ENCODE measurements around the gene DAB2IP. TPM values are rescaled to one million over a fixed set of nuclear protein-coding genes. Genes with fewer than 3 reads are reported as not detected.
A peak's percentile ranks its signal among the peaks of the same experiment; 100 is the strongest.

Gene DAB2IP
- total RNA-seq, 2 experiments from 2014 or later: not detected

- ChIA-PET POLR2A (no interaction called here), CTCF (no interaction called here)
- no peak overlapping the region for H3K27ac Mint-ChIP-seq
- DNase-seq: no peak
- no peaks in the 10 kb centered on the region for H3K4me1 Mint-ChIP-seq
- H3K27me3 Mint-ChIP-seq: no peaks in the 10 kb centered on the region
- H3K4me3 Mint-ChIP-seq: no peak overlapping the region
- H3K36me3 Mint-ChIP-seq (ENCODE audit: low read depth): no peaks in the 10 kb centered on the region
- H3K9me3 Mint-ChIP-seq: no peaks in the 10 kb centered on the region
These were observed 163.7 kb downstream of the DAB2IP start for GRCh38 chr9:121815084-121815483.

DNA sequence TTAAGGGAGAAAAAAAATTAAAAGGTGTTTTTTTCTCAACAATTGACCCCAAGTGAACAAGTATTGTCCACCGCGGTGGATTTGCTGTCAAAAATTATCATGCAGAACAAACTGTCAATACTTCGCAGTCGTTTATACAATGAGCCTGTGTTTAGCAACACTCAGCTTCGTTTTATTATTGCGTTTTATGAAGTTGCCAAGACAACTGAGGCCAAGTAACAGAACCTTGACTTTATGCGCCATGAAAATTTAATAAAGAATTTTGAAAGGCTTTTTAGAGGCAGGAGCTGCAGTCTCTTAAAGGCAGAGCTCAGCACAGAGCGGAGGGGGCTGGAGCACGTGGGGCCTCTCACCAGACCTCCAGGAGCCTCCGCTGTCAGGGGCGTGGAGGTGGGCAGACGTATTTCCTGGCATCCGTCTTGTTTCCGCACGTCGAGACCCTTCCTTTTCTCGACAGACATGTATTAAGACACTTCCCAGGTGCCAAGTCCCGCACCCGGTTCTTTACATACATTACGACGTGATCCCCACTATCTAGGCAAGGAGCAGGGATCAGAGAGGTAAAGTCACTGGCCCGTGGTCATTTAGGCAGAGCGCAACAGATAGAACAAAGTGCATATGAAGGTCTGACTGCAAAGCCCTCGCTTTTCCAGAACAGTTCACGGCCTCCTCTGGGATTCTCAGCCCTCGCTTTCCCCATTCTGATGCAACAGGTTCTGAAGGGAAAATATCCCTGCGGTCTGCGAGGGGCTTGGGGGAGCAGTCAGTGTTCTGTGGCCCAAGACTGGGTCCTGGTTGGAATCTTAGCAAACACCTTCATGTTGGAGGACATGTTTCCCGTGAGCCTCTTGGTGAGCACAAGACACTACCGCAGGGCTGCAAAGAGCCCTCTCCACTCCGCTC is 164.4 kb downstream of the DAB2IP start:
- H3K9me3 Mint-ChIP-seq: no peaks in the 10 kb centered on the region
- no peak for DNase-seq
- ChIA-PET CTCF (no interaction called here), POLR2A (no interaction called here)
- no peak overlapping the region for H3K4me3 Mint-ChIP-seq
- no peaks in the 10 kb centered on the region for H3K4me1 Mint-ChIP-seq
- H3K27ac Mint-ChIP-seq: no peak overlapping the region
- H3K36me3 Mint-ChIP-seq (ENCODE audit: low read depth): no peaks in the 10 kb centered on the region
- H3K27me3 Mint-ChIP-seq: no peaks in the 10 kb centered on the region

GRCh38 chr9:121816449-121816817 is 165.0 kb downstream of the DAB2IP start:
- Mint-ChIP-seq H3K4me3 (no peak overlapping the region), H3K27me3 (no peaks in the 10 kb centered on the region), H3K27ac (no peak overlapping the region), H3K36me3 (ENCODE audit: low read depth) (no peaks in the 10 kb centered on the region), H3K4me1 (no peaks in the 10 kb centered on the region), H3K9me3 (no peaks in the 10 kb centered on the region)
- ChIA-PET CTCF (no interaction called here), POLR2A (no interaction called here)
- no peak for DNase-seq

- no peaks in the 10 kb centered on the region for H3K27me3 Mint-ChIP-seq
- no peaks in the 10 kb centered on the region for H3K4me1 Mint-ChIP-seq
- CTCF ChIA-PET: no interaction called here
- no peaks in the 10 kb centered on the region for H3K9me3 Mint-ChIP-seq
- DNase-seq: no peak
- H3K4me3 Mint-ChIP-seq: no peak overlapping the region
- H3K27ac Mint-ChIP-seq: no peak overlapping the region
- no peaks in the 10 kb centered on the region for H3K36me3 Mint-ChIP-seq (ENCODE audit: low read depth)
- POLR2A ChIA-PET: no interaction called here
These were observed 165.5 kb downstream of the DAB2IP start for GRCh38 chr9:121816845-121817450.

GRCh38 chr9:121817476-121817875 is 166.0 kb downstream of the DAB2IP start:
- H3K27ac Mint-ChIP-seq: no peak overlapping the region
- H3K4me3 Mint-ChIP-seq: no peak overlapping the region
- H3K27me3 Mint-ChIP-seq: no peaks in the 10 kb centered on the region
- DNase-seq: no peak
- POLR2A ChIA-PET: no interaction called here
- CTCF ChIA-PET: no interaction called here
- no peaks in the 10 kb centered on the region for H3K36me3 Mint-ChIP-seq (ENCODE audit: low read depth)
- no peaks in the 10 kb centered on the region for H3K9me3 Mint-ChIP-seq
- no peaks in the 10 kb centered on the region for H3K4me1 Mint-ChIP-seq

- Mint-ChIP-seq H3K27ac (no peak overlapping the region), H3K36me3 (ENCODE audit: low read depth) (no peaks in the 10 kb centered on the region), H3K27me3 (no peaks in the 10 kb centered on the region), H3K9me3 (no peaks in the 10 kb centered on the region), H3K4me1 (no peaks in the 10 kb centered on the region), H3K4me3 (no peak overlapping the region)
- POLR2A ChIA-PET: no interaction called here
- no peak for DNase-seq
- CTCF ChIA-PET: no interaction called here
These were observed 166.7 kb downstream of the DAB2IP start for GRCh38 chr9:121818016-121818661.

- DNase-seq: no peak
- CTCF ChIA-PET: no interaction called here
- H3K4me3 Mint-ChIP-seq: no peak overlapping the region
These were observed 167.5 kb downstream of the DAB2IP start for GRCh38 chr9:121818841-121819427.

GRCh38 chr9:121819428-121820231 is 168.2 kb downstream of the DAB2IP start:
- Mint-ChIP-seq H3K4me3 (no peak overlapping the region), H3K27me3 (no peaks in the 10 kb centered on the region), H3K27ac (no peak overlapping the region), H3K4me1 (no peaks in the 10 kb centered on the region), H3K36me3 (ENCODE audit: low read depth) (no peaks in the 10 kb centered on the region), H3K9me3 (no peaks in the 10 kb centered on the region)
- ChIA-PET CTCF (no interaction called here), POLR2A (no interaction called here)
- no peak for DNase-seq

More at GRCh38 chr9:121818841-121819427, 167.5 kb downstream of the DAB2IP start:
- H3K27me3 Mint-ChIP-seq: no peaks in the 10 kb centered on the region
- H3K27ac Mint-ChIP-seq: no peak overlapping the region
- no peaks in the 10 kb centered on the region for H3K4me1 Mint-ChIP-seq
- POLR2A ChIA-PET: no interaction called here
- no peaks in the 10 kb centered on the region for H3K36me3 Mint-ChIP-seq (ENCODE audit: low read depth)
- H3K9me3 Mint-ChIP-seq: no peaks in the 10 kb centered on the region

DNA sequence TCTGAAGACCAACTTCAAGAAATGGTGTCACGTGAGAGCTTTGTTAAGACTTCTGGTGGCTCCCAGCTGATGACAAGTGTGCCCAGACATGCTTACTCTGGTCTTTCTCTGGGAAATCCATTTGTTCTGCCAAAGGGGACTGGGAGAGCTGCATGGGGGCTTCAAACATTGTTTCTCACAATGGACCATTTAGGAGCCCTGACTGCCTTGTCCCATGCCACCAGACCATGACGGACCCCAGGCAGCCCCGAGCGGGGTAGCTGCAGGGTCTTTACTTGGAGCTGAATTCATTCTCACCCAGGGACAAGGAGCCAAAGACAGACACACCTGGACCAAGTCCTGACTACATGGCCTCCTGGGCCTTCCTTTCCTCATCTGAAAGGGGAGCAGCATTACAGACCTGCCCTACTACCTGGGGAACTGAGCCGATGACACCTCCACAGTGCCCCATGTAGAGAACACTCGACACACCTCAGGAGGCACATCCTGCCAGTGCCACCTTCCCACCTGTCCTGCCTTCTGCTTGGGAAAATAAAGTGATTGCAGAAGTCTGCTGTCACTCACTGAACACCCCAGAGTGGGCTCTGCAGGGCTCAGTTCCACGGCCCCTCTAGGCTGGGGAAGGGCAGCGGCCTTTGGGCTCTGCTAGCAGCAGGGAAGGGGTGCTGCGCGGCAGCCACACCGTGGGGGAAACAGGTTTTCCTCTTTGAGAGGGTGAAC is 169.0 kb downstream of the DAB2IP start:
- Mint-ChIP-seq H3K36me3 (ENCODE audit: low read depth) (no peaks in the 10 kb centered on the region), H3K9me3 (no peaks in the 10 kb centered on the region), H3K27ac (no peak overlapping the region), H3K4me1 (no peaks in the 10 kb centered on the region), H3K27me3 (no peaks in the 10 kb centered on the region), H3K4me3 (no peak overlapping the region)
- POLR2A ChIA-PET: no interaction called here
- CTCF ChIA-PET: no interaction called here
- DNase-seq: peak; percentile 3

DNA sequence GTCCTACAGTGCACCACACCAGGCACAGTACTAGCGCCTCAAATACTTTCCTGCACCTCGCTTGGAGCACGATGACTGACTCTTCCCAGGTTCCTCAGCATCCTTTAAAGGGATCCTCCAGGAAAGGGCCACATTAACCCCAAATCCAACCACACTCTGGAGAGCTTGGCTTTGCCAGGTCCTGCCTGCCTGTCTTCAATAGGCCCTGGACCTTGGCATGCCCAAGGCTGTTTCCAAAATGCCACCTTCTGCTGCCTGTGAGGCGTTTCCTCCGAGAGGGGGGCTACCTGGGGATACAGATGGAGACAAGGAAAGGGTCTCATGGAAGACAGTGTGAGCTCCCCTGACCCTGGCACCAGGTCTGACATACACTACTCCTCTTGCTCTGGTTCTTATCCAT is 169.9 kb downstream of the DAB2IP start:
- no peaks in the 10 kb centered on the region for H3K27me3 Mint-ChIP-seq

GRCh38 chr9:121822093-121823085 is 171.0 kb downstream of the DAB2IP start:
- H3K4me1 Mint-ChIP-seq: no peaks in the 10 kb centered on the region
- no peaks in the 10 kb centered on the region for H3K27me3 Mint-ChIP-seq
- H3K36me3 Mint-ChIP-seq (ENCODE audit: low read depth): no peaks in the 10 kb centered on the region
- H3K27ac Mint-ChIP-seq: no peak overlapping the region
- H3K9me3 Mint-ChIP-seq: no peaks in the 10 kb centered on the region
- POLR2A ChIA-PET: no interaction called here
- DNase-seq: no peak
- no peak overlapping the region for H3K4me3 Mint-ChIP-seq
- CTCF ChIA-PET: no interaction called here

More for the DNA sequence above, 169.9 kb downstream of the DAB2IP start:
- no peaks in the 10 kb centered on the region for H3K4me1 Mint-ChIP-seq
- H3K27ac Mint-ChIP-seq: no peak overlapping the region
- ChIA-PET CTCF (no interaction called here), POLR2A (no interaction called here)
- peak; percentile 9 for DNase-seq
- no peak overlapping the region for H3K4me3 Mint-ChIP-seq
- H3K9me3 Mint-ChIP-seq: no peaks in the 10 kb centered on the region
- H3K36me3 Mint-ChIP-seq (ENCODE audit: low read depth): no peaks in the 10 kb centered on the region

Data from activated CD4-positive, alpha-beta memory T cell treated with anti-CD3 and anti-CD28 coated beads, Interleukin-2, amount 10 ng/mL, durations not matched to agents 7 days and 5 days (primary cell).